M059J (cell line): Measurements from ENCODE around the gene RUFY4. TPM values are rescaled to one million over a fixed set of nuclear protein-coding genes. Genes with fewer than 3 reads are reported as not detected.
A peak's percentile ranks its signal among the peaks of the same experiment; 100 is the strongest.
"Not testable (repeated sequence)": the region's sequence is repeated elsewhere in the genome, so short reads cannot be mapped to it uniquely, and the experiment has no call there.

ENCODE experiments used
- DNase-seq: peaks from one replicate; pipeline ENCODE4 v3.0.0-alpha.2; 2012; ENCODE audit warnings: low read depth
- total RNA-seq: library from RNA; depleted of rRNA; stranded (reverse); fragments of >200 nt; shearing (Covaris generic); gene quantifications from 2 replicates; pipeline ENCODE4 v1.2.3, GENCODE V29; 2014

Gene RUFY4
- total RNA-seq, 1 experiment from 2014 or later = not detected

- DNase-seq = no peak
These were observed 13.7 kb downstream of the RUFY4 start for GRCh38 chr2:218082586-218083351.

- DNase-seq = no peak
These were observed 14.3 kb downstream of the RUFY4 start for GRCh38 chr2:218083352-218083676.

- no peak for DNase-seq
These were observed 17.4 kb downstream of the RUFY4 start for GRCh38 chr2:218086478-218086877.

- no peak for DNase-seq
These were observed 20.2 kb downstream of the RUFY4 start for GRCh38 chr2:218089259-218089658.

- no peak for DNase-seq
These were observed 22.7 kb downstream of the RUFY4 start for GRCh38 chr2:218091746-218092145.

GRCh38 chr2:218093879-218094278 is 24.8 kb downstream of the RUFY4 start:
- no peak for DNase-seq

GRCh38 chr2:218095853-218096252 is 26.8 kb downstream of the RUFY4 start:
- DNase-seq = no peak

- DNase-seq = no peak
These were observed 28.9 kb downstream of the RUFY4 start for GRCh38 chr2:218097975-218098374.

GRCh38 chr2:218108834-218109233 is 39.8 kb downstream of the RUFY4 start:
- not testable (repeated sequence) for DNase-seq

GRCh38 chr2:218121789-218122188 is 52.7 kb downstream of the RUFY4 start:
- not testable (repeated sequence) for DNase-seq

- not testable (repeated sequence) for DNase-seq
These were observed 53.2 kb downstream of the RUFY4 start for GRCh38 chr2:218122286-218122685.

GRCh38 chr2:218123986-218124385 is 54.9 kb downstream of the RUFY4 start:
- DNase-seq = no peak

- DNase-seq = no peak
These were observed 56.0 kb downstream of the RUFY4 start for GRCh38 chr2:218125095-218125494.

GRCh38 chr2:218125626-218126080 is 56.6 kb downstream of the RUFY4 start, which contains the start of gene CXCR2:
CXCR2 (plus strand) TSS chr2:218126028; CDS start chr2:218134802, 8,774 bp downstream.
- no peak for DNase-seq

- DNase-seq = no peak
These were observed 58.9 kb downstream of the RUFY4 start for GRCh38 chr2:218127929-218128455.

GRCh38 chr2:218128781-218129457 is 59.9 kb downstream of the RUFY4 start:
- no peak for DNase-seq

GRCh38 chr2:218129458-218130135 is 60.5 kb downstream of the RUFY4 start:
- peak; percentile 47 for DNase-seq

GRCh38 chr2:218130377-218130776 is 61.3 kb downstream of the RUFY4 start:
- DNase-seq = no peak

GRCh38 chr2:218130822-218131221 is 61.8 kb downstream of the RUFY4 start:
- no peak for DNase-seq

GRCh38 chr2:218137514-218137913 is 68.5 kb downstream of the RUFY4 start:
- no peak for DNase-seq

- DNase-seq = no peak
These were observed 69.0 kb downstream of the RUFY4 start for GRCh38 chr2:218138047-218138446.
